B cell (primary cell): ENCODE measurements around the gene KCNN1.
"Not testable (repeated sequence)": the region's sequence is repeated elsewhere in the genome, so short reads cannot be mapped to it uniquely, and the experiment has no call there.

ENCODE experiments used
- CTCF ChIP-seq: fragments of 200-600 bp; IDR thresholded peaks from one replicate; pipeline ENCODE4 v1.8.0; 2022; ENCODE audit warnings: antibody characterized with exemption, mild to moderate bottlenecking
- EZH2 ChIP-seq: IDR thresholded peaks from 2 replicates; pipeline ENCODE4 v1.6.1; 2012; ENCODE audit warnings: borderline replicate concordance, low read depth, mild to moderate bottlenecking, moderate library complexity, low read length; ENCODE audit not compliant: insufficient read depth, poor library complexity, severe bottlenecking

GRCh38 chr19:18031401-18031800 lies 64.5 kb downstream of the KCNN1 start:
- TF ChIP-seq CTCF, EZH2: not testable (repeated sequence)
